Measurements from ENCODE around the gene FBXO38. TPM values are rescaled to one million over a fixed set of nuclear protein-coding genes. Genes with fewer than 3 reads are reported as not detected.

FBXO38 gene
- polyA plus RNA-seq, 1 of the 3 experiments (the other 2 are of a cell fraction): 15.5 TPM

DNA sequence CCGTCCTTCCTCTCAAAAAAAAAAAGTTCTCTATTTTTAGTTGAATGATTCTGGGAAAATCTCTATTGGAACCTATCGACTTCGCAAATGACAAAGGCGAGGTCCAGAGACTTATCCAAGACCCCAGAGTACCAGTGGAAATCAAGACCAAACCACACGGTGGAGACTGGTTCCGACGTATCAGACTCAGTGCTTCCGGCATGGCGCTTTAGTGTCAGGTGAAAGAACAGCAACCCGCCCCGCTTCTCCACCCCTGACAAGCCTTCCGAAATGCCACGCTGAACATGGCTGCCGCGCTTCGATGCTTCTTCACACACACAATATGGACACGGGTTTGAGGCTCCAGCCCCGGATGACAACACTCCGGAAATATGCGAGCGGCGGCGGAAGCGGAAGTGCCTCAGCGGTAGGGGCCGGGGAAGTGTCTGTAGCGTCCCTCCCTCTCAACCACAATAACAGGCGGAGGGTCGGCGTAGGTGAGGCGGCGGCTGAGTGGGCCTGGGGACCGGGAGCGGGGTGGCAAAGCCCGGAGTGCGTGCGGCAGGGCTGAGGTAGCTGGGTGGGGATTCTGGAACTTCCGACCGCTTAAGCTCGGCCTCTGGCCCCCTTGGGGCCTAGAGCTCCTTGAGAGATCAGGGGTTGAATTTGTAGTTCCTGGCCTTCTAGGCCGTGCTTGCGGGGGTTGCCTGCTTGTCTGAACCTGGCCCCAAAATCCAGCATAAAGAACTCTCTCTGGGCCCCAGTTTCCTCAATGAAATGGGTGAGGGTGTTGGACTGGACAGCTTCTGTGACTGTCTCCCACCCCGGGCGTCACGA lies at the start of gene FBXO38 (continued):
- TF ChIP-seq, protein P1, sequence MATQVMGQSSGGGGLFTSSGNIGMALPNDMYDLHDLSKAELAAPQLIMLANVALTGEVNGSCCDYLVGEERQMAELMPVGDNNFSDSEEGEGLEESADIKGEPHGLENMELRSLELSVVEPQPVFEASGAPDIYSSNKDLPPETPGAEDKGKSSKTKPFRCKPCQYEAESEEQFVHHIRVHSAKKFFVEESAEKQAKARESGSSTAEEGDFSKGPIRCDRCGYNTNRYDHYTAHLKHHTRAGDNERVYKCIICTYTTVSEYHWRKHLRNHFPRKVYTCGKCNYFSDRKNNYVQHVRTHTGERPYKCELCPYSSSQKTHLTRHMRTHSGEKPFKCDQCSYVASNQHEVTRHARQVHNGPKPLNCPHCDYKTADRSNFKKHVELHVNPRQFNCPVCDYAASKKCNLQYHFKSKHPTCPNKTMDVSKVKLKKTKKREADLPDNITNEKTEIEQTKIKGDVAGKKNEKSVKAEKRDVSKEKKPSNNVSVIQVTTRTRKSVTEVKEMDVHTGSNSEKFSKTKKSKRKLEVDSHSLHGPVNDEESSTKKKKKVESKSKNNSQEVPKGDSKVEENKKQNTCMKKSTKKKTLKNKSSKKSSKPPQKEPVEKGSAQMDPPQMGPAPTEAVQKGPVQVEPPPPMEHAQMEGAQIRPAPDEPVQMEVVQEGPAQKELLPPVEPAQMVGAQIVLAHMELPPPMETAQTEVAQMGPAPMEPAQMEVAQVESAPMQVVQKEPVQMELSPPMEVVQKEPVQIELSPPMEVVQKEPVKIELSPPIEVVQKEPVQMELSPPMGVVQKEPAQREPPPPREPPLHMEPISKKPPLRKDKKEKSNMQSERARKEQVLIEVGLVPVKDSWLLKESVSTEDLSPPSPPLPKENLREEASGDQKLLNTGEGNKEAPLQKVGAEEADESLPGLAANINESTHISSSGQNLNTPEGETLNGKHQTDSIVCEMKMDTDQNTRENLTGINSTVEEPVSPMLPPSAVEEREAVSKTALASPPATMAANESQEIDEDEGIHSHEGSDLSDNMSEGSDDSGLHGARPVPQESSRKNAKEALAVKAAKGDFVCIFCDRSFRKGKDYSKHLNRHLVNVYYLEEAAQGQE (IDR thresholded peaks at IDR 0.05; ENCODE audit: low read depth, low read length): peak; percentile 28; the same call in 1 of the 2 replicates
- TF ChIP-seq FOSL2 (IDR thresholded peaks at IDR 0.05; ENCODE audit: borderline replicate concordance, low read depth) (no peak; the same call in 1 of the 2 replicates), RCOR1 (IDR thresholded peaks at IDR 0.05; ENCODE audit: low read length) (no peak), NFIC (IDR thresholded peaks at IDR 0.05; ENCODE audit: borderline replicate concordance) (no peak), SIN3A (IDR thresholded peaks at IDR 0.05; ENCODE audit: borderline replicate concordance, low read depth, low read length) (0 out of 2 replicates have a peak, but pooled peaks have one; percentile 62), MEF2A (IDR thresholded peaks at IDR 0.05; ENCODE audit: borderline replicate concordance, low read depth) (no peak), ZBTB33 (IDR thresholded peaks at IDR 0.05; ENCODE audit: borderline replicate concordance, low read depth) (no peak)
- TF ChIP-seq, protein P2, sequence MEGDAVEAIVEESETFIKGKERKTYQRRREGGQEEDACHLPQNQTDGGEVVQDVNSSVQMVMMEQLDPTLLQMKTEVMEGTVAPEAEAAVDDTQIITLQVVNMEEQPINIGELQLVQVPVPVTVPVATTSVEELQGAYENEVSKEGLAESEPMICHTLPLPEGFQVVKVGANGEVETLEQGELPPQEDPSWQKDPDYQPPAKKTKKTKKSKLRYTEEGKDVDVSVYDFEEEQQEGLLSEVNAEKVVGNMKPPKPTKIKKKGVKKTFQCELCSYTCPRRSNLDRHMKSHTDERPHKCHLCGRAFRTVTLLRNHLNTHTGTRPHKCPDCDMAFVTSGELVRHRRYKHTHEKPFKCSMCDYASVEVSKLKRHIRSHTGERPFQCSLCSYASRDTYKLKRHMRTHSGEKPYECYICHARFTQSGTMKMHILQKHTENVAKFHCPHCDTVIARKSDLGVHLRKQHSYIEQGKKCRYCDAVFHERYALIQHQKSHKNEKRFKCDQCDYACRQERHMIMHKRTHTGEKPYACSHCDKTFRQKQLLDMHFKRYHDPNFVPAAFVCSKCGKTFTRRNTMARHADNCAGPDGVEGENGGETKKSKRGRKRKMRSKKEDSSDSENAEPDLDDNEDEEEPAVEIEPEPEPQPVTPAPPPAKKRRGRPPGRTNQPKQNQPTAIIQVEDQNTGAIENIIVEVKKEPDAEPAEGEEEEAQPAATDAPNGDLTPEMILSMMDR (IDR thresholded peaks at IDR 0.05): 0 out of 2 replicates have a peak, but pooled peaks have one; percentile 13

- Histone ChIP-seq H3K4me1 (ENCODE audit: control insufficient read depth in 1 of 2, insufficient read depth in 2 of 2, low read depth in 1 of 2, low read length in 1 of 2) (no peaks in the 10 kb centered on the region), H3K4me3 (ENCODE audit: low read depth in 2 of 2, low read length in 1 of 2) (no peak within 1 kb of the TSS), H3K4me2 (no peak within 1 kb of the TSS), H3F3A (replicated peaks; ENCODE audit: insufficient read depth) (no peaks in the 10 kb centered on the region), H3K36me3 (replicated peaks in 1 of 2; ENCODE audit: control insufficient read depth in 1 of 2, insufficient read depth in 2 of 2, low read length in 1 of 2) (no peaks in the 10 kb centered on the region), H2AFZ (ENCODE audit: low read depth) (no peak within 1 kb of the TSS), H3K9ac (no peak within 1 kb of the TSS), H3K9me2 (no peaks in the 10 kb centered on the region), H3K79me2 (ENCODE audit: insufficient read depth) (no peaks in the 10 kb centered on the region), H4K20me1 (ENCODE audit: insufficient read depth) (no peaks in the 10 kb centered on the region), H3K27ac (ENCODE audit: low read depth in 2 of 2, low read length in 1 of 2) (no peak within 1 kb of the TSS), H3K27me3 (ENCODE audit: insufficient read depth) (no peaks in the 10 kb centered on the region), H3K9me3 (no peaks in the 10 kb centered on the region)
- TF ChIP-seq, protein P2 (IDR thresholded peaks at IDR 0.05): no peak
- TF ChIP-seq JUND (IDR thresholded peaks at IDR 0.05): no peak
- no peak for TF ChIP-seq ELF1 (IDR thresholded peaks at IDR 0.05)
- no peak for TF ChIP-seq RXRA (IDR thresholded peaks at IDR 0.05; ENCODE audit: borderline replicate concordance, low read depth)
- TF ChIP-seq FOXM1 (IDR thresholded peaks at IDR 0.05; ENCODE audit: low read depth): no peak
- no peak for TF ChIP-seq EP300 (IDR thresholded peaks at IDR 0.05; ENCODE audit: borderline replicate concordance in 1 of 2, low read depth in 1 of 2, low read length in 1 of 2)
- no peak for TF ChIP-seq EZH2phosphoT487 (IDR thresholded peaks at IDR 0.05; ENCODE audit: borderline replicate concordance, low read depth)
- no peak for TF ChIP-seq IRF3 (IDR thresholded peaks at IDR 0.05; ENCODE audit: low read depth, low read length)
- no peak for DNase-seq
- ChIA-PET CTCF (interaction anchor here (0.9 kb wide), 1 partner anchor 779 kb away, joined by 3 read pairs; no protein-coding TSS in a partner anchor), POLR2A (no interaction called here)
- 19% methylated on average over 3 of the region's 3 CpGs for WGBS (ENCODE audit: low lambda C conversion rate)
Measured at GRCh38 chr5:148335259-148335658, 48.5 kb upstream of the FBXO38 start, which contains the start of gene SPINK9. SPINK9 (plus strand) TSS chr5:148335559; CDS start chr5:148335614, 55 bp downstream.
